ENCODE measurements around the gene SH2D2A. TPM values are rescaled to one million over a fixed set of nuclear protein-coding genes. Genes with fewer than 3 reads are reported as not detected.

The SH2D2A gene
- total RNA-seq, 1 experiment from 2014 or later = 4.9 TPM

- CTCF ChIA-PET = interaction anchor here (1.2 to 9.9 kb wide), 3 partner anchors 23 to 63 kb away, joined by 3 to 211 read pairs (median 7); partner anchors contain the start of gene PEAR1
Measured at GRCh38 chr1:156865258-156865657, 48.6 kb upstream of the SH2D2A start.

GRCh38 chr1:156864796-156865195 lies 48.1 kb upstream of the SH2D2A start:
- ChIA-PET CTCF (interaction anchor here (1.2 to 9.9 kb wide), 3 partner anchors 24 to 63 kb away, joined by 3 to 211 read pairs (median 7); partner anchors contain the start of gene PEAR1), POLR2A (no interaction called here)
- H3K4me1 Mint-ChIP-seq = peaks cover 20% of the 10 kb centered on the region
- ATAC-seq (no peak), DNase-seq (ENCODE audit: low spot score) (no peak)
- no peak overlapping the region for H3K4me3 Mint-ChIP-seq
- H3K27ac Mint-ChIP-seq = no peak overlapping the region
- H3K9me3 Mint-ChIP-seq = no peaks in the 10 kb centered on the region
- H3K36me3 Mint-ChIP-seq = no peaks in the 10 kb centered on the region
- peaks cover 68% of the 10 kb centered on the region for H3K27me3 Mint-ChIP-seq (ENCODE audit: low read depth)
- TF ChIP-seq CREM (CRISPR knock-in tag; IDR thresholded peaks at IDR 0.05) (no peak), ZMAT4 (CRISPR knock-in tag; IDR thresholded peaks at IDR 0.05) (no peak), HMGA2 (CRISPR knock-in tag; IDR thresholded peaks at IDR 0.05) (no peak), SMAD3 (CRISPR knock-in tag; IDR thresholded peaks at IDR 0.05; ENCODE audit: borderline replicate concordance) (no peak), FOXK1 (CRISPR knock-in tag; IDR thresholded peaks at IDR 0.05) (no peak), ZNF317 (CRISPR knock-in tag; IDR thresholded peaks at IDR 0.05; ENCODE audit: borderline replicate concordance, low read depth) (no peak), AFF4 (CRISPR knock-in tag; IDR thresholded peaks at IDR 0.05; ENCODE audit: borderline replicate concordance) (no peak), IRF2 (CRISPR knock-in tag; IDR thresholded peaks at IDR 0.05; ENCODE audit: borderline replicate concordance, low read depth) (no peak), SP1 (CRISPR knock-in tag; conservative IDR thresholded peaks at IDR 0.05) (no peak), ESRRA (CRISPR knock-in tag; IDR thresholded peaks at IDR 0.05; ENCODE audit: borderline replicate concordance) (no peak)

More at GRCh38 chr1:156865258-156865657, 48.6 kb upstream of the SH2D2A start:
- Mint-ChIP-seq H3K4me1 (peaks cover 19% of the 10 kb centered on the region), H3K27me3 (ENCODE audit: low read depth) (peaks cover 66% of the 10 kb centered on the region), H3K4me3 (no peak overlapping the region), H3K27ac (no peak overlapping the region), H3K36me3 (no peaks in the 10 kb centered on the region), H3K9me3 (no peaks in the 10 kb centered on the region)
- DNase-seq (ENCODE audit: low spot score) = no peak
- no peak for ATAC-seq
- POLR2A ChIA-PET = no interaction called here
- no peak for TF ChIP-seq CBFB (CRISPR knock-in tag; IDR thresholded peaks at IDR 0.05; ENCODE audit: low read depth)
- TF ChIP-seq FOXP4 (CRISPR knock-in tag; IDR thresholded peaks at IDR 0.05) = no peak
- no peak for TF ChIP-seq ZNF281 (CRISPR knock-in tag; IDR thresholded peaks at IDR 0.05)
- no peak for TF ChIP-seq FOXK1 (CRISPR knock-in tag; IDR thresholded peaks at IDR 0.05)
- no peak for TF ChIP-seq CREM (CRISPR knock-in tag; IDR thresholded peaks at IDR 0.05)
- TF ChIP-seq FOXP1 (CRISPR knock-in tag; IDR thresholded peaks at IDR 0.05; ENCODE audit: borderline replicate concordance) = no peak
- no peak for TF ChIP-seq MYBL2 (CRISPR knock-in tag; IDR thresholded peaks at IDR 0.05)
- no peak for TF ChIP-seq MAX (CRISPR knock-in tag; IDR thresholded peaks at IDR 0.05)
- no peak for TF ChIP-seq NR2C2 (CRISPR knock-in tag; IDR thresholded peaks at IDR 0.05)
- TF ChIP-seq IRF2 (CRISPR knock-in tag; IDR thresholded peaks at IDR 0.05; ENCODE audit: borderline replicate concordance, low read depth) = no peak

Measured in WTC11 (cell line).